Trophoblast cell (in vitro differentiated cells and primary cell): Measurements from ENCODE around the gene BNC1.

Source experiments
- DNase-seq, 2 donors: peaks; one replicate each; pipeline ENCODE4 v3.0.0-alpha.2; 2016
- H2AFZ ChIP-seq: 2 replicates; pipeline ENCODE4 v1.6.1; 2013; ENCODE audit warnings: low read length, moderate library complexity, mild to moderate bottlenecking; ENCODE audit not compliant: insufficient read depth, poor library complexity
- H2AK5ac ChIP-seq: 2 replicates; pipeline ENCODE4 v1.6.1; 2013; ENCODE audit warnings: mild to moderate bottlenecking, low read length
- H2BK120ac ChIP-seq: 2 replicates; pipeline ENCODE4 v1.6.1; 2013; ENCODE audit warnings: low read length, mild to moderate bottlenecking, moderate library complexity; ENCODE audit not compliant: insufficient read depth, poor library complexity
- H2BK12ac ChIP-seq: 2 replicates; pipeline ENCODE4 v1.6.1; 2013; ENCODE audit warnings: mild to moderate bottlenecking, low read length, moderate library complexity
- H2BK5ac ChIP-seq: 2 replicates; pipeline ENCODE4 v1.6.1; 2013; ENCODE audit warnings: low read length, low read depth, moderate library complexity, mild to moderate bottlenecking; ENCODE audit not compliant: poor library complexity
- H3K14ac ChIP-seq: 2 replicates; pipeline ENCODE4 v1.6.1; 2013; ENCODE audit warnings: mild to moderate bottlenecking, low read length
- H3K18ac ChIP-seq: 2 replicates; pipeline ENCODE4 v1.6.1; 2013; ENCODE audit warnings: mild to moderate bottlenecking, low read length
- H3K23ac ChIP-seq: 2 replicates; pipeline ENCODE4 v1.6.1; 2013; ENCODE audit warnings: low read length
- H3K27ac ChIP-seq: 2 replicates; pipeline ENCODE4 v1.5.1; 2013; ENCODE audit warnings: low read depth, mild to moderate bottlenecking, inconsistent platforms, low read length, moderate library complexity
- H3K27me3 ChIP-seq: 2 replicates; pipeline ENCODE4 v1.6.1; 2013; ENCODE audit warnings: inconsistent platforms, mild to moderate bottlenecking, low read length, moderate library complexity; ENCODE audit not compliant: insufficient read depth
- H3K36me3 ChIP-seq, 2 experiments: 1 replicate in 1 of 2; 2 replicates in 1 of 2; pipeline ENCODE4 v1.6.1; 2013; ENCODE audit warnings: low read length in 2 of 2, mild to moderate bottlenecking in 2 of 2, moderate library complexity in 1 of 2; ENCODE audit not compliant: insufficient read depth in 2 of 2, control insufficient read depth in 1 of 2
- H3K4ac ChIP-seq: 2 replicates; pipeline ENCODE4 v1.6.1; 2013; ENCODE audit warnings: low read depth, mild to moderate bottlenecking, low read length, moderate library complexity
- H3K4me1 ChIP-seq, 2 experiments: 1 replicate in 1 of 2; 2 replicates in 1 of 2; pipeline ENCODE4 v1.6.1; 2013; ENCODE audit warnings: low read length in 2 of 2, mild to moderate bottlenecking in 2 of 2, moderate library complexity in 1 of 2; ENCODE audit not compliant: insufficient read depth in 2 of 2, control insufficient read depth in 1 of 2
- H3K4me2 ChIP-seq: 2 replicates; pipeline ENCODE4 v1.6.1; 2013; ENCODE audit warnings: inconsistent platforms, mild to moderate bottlenecking, low read length, moderate library complexity
- H3K4me3 ChIP-seq: 2 replicates; pipeline ENCODE4 v1.5.1; 2013; ENCODE audit warnings: mild to moderate bottlenecking, low read depth, low read length, inconsistent platforms
- H3K79me1 ChIP-seq: one replicate; pipeline ENCODE4 v1.6.1; 2013; ENCODE audit warnings: low read length
- H3K79me2 ChIP-seq: 2 replicates; pipeline ENCODE4 v1.6.1; 2013; ENCODE audit warnings: low read length, mild to moderate bottlenecking; ENCODE audit not compliant: control insufficient read depth, insufficient read depth, poor library complexity
- H3K9ac ChIP-seq: 2 replicates; pipeline ENCODE4 v1.6.1; 2013; ENCODE audit warnings: mild to moderate bottlenecking, low read length
- H3K9me3 ChIP-seq: 2 replicates; pipeline ENCODE4 v1.6.1; 2013; ENCODE audit warnings: low read depth, mild to moderate bottlenecking, control low read depth, inconsistent platforms, low read length; ENCODE audit not compliant: insufficient read depth
- H4K12ac ChIP-seq: 2 replicates; pipeline ENCODE4 v1.6.1; 2013; ENCODE audit warnings: low read depth, mild to moderate bottlenecking, low read length, moderate library complexity
- H4K8ac ChIP-seq: 2 replicates; pipeline ENCODE4 v1.6.1; 2013; ENCODE audit warnings: low read depth, mild to moderate bottlenecking, low read length, moderate library complexity
- H4K91ac ChIP-seq: one replicate; pipeline ENCODE4 v1.6.1; 2013; ENCODE audit warnings: low read depth, mild to moderate bottlenecking, low read length, moderate library complexity
- WGBS: extraction: QIAGEN DNeasy Blood & Tissue Kit; methylation state at CpG from one replicate; pipeline ENCODE4 v1.1.7; 2013; ENCODE audit warnings: missing lambda C conversion rate; ENCODE audit not compliant: insufficient read length, insufficient coverage; ENCODE audit errors: extremely low coverage; 5-methylcytosine and 5-hydroxymethylcytosine counted together

BNC1 gene

DNA sequence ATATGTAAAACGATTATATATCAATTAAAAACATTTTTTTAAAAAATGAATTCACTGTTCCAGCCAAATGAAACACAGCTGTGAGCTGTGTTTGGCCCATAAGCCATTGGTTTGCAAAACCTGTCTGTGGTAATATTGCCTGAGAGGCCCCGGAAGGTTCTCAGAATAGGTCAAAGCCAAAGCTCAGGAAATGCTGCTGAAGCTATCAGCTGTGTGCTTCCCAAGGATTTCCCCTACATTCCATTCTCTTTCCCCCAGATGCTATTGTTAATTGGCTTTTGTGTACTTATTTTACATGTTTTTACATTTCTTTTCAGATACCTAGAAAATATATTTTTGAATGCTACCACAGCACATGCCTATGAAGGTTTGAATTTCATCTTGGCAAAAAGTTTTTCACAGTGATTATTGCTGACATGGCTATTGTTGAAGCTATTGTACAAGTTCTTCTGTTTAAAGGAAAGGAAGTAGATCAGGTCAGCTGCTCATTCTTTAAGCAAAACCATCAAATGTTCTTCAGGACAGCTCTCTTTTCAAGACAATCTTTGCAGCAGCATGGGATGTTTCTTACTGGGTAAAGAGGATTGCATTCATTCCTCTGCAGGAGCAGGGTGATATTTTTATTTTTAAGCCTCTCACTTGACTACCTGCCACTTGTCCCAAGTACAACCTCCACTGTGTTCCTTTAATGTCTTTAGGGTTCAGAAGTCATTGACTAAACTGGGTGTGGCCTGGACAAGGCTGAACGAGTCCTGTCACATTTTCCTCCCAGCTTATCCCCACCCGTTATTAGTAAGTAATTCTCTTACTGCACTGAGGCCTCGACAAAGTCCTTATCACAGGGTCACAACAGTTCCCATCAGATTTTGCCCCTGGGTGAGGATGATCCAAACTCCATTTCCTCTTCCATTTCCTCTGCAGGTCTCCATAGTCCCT, 26.3 kb upstream of the BNC1 start:
- Histone ChIP-seq H3K14ac (no peak overlapping the region), H4K12ac (no peak overlapping the region), H2BK12ac (no peak overlapping the region), H3K36me3 (no peaks in the 10 kb centered on the region), H3K23ac (no peak overlapping the region), H3K4me1 (peaks cover 9 to 12% of the 10 kb centered on the region in 2 experiments), H3K27me3 (no peaks in the 10 kb centered on the region), H3K4me2 (no peak overlapping the region), H2AK5ac (no peak overlapping the region), H4K8ac (no peak overlapping the region), H3K4me3 (no peak overlapping the region), H3K18ac (no peak overlapping the region), H3K27ac (no peak overlapping the region), H3K4ac (no peak overlapping the region), H3K79me2 (no peaks in the 10 kb centered on the region), H3K79me1 (peaks cover 5% of the 10 kb centered on the region), H2AFZ (no peak overlapping the region), H4K91ac (no peak overlapping the region), H3K9me3 (no peaks in the 10 kb centered on the region), H2BK5ac (no peak overlapping the region), H2BK120ac (no peak overlapping the region), H3K9ac (no peak overlapping the region)
- no peak for DNase-seq
- WGBS: no CpG with 5 or more reads among the region's 5 CpGs

DNA sequence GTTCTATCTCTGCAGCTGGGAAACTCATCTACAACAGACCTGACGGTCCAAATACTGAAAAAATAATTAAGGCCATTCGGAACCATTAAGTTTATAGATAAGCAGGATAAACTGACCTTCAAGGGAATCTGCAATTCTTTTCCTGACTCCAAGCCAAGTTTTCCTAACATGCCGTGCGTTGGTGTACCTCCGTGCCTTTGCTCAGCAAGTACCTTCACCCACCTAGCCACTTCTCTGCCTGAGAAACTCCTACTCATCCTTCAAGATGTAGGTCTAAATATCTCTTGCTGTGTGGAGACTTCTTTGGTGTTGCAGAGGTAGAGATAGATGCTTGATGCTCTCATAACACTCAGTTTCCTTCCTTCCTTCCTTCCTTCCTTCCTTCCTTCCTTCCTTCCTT, 24.2 kb upstream of the BNC1 start:
- no peaks in the 10 kb centered on the region for H3K36me3 ChIP-seq
- no peaks in the 10 kb centered on the region for H3K9me3 ChIP-seq
- no peak overlapping the region for H2BK5ac ChIP-seq
- no peak for DNase-seq
- no peak overlapping the region for H4K12ac ChIP-seq
- no peak overlapping the region for H3K4ac ChIP-seq
- H3K79me2 ChIP-seq: no peaks in the 10 kb centered on the region
- H3K9ac ChIP-seq: no peak overlapping the region
- H3K4me2 ChIP-seq: no peak overlapping the region
- no peak overlapping the region for H2BK120ac ChIP-seq
- no peak overlapping the region for H4K91ac ChIP-seq
- H3K27me3 ChIP-seq: no peaks in the 10 kb centered on the region
- H3K14ac ChIP-seq: no peak overlapping the region
- peaks cover 15 to 22% of the 10 kb centered on the region in 2 experiments for H3K4me1 ChIP-seq
- peaks cover 16% of the 10 kb centered on the region for H3K79me1 ChIP-seq
- no peak overlapping the region for H2BK12ac ChIP-seq
- no peak overlapping the region for H3K4me3 ChIP-seq
- WGBS: no CpG with 5 or more reads among the region's 5 CpGs
- no peak overlapping the region for H3K23ac ChIP-seq
- no peak overlapping the region for H3K27ac ChIP-seq
- H2AFZ ChIP-seq: no peak overlapping the region
- H2AK5ac ChIP-seq: no peak overlapping the region
- no peak overlapping the region for H3K18ac ChIP-seq
- no peak overlapping the region for H4K8ac ChIP-seq

DNA sequence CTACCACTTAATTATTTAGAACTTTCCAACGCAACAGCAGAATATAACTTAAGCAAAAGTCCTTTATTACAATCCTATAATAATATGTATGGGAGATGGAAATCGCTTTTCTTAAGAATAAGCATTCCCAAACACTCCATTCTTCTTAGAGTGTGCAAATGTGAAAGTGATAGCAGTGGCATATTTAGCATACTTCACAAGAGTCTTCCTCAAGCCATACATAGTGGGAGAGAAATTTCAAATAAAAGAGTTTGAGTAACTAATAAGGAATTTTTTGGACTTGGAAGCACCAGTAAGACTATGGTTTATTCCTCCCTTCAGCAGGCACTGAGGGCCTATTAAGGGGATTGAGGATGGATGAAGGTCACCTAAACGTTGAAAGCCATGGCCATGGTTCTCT, 22.1 kb upstream of the BNC1 start:
- no CpG with 5 or more reads among the region's 3 CpGs for WGBS
- H4K8ac ChIP-seq: no peak overlapping the region

DNA sequence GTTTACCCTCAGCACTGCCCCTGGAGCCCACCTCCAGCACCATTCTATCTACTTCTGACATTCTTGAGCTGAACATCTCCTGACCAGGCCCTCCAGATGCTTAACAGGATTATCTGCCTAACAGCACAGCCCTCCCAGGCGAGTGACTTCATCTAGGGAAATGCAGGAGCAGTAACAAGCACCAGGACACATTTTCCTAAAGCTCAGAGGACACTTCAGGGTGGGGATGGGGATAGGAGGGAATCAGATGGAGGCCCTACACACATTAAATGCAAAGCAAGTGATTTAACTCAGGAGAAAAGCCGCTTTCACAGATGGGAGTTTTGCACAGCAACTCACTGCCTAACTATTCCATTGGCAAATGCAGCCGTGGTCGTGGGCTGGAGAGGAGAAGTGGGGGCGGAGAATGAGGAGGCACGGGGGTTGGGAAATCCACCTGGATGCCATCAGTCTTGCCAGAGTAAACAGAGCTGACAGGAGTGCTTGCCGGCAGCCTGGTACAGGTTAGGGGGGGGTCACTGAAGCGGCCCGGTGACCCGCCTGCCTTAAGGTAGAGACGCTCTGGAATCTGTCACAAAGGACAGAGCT, 21.3 kb upstream of the BNC1 start:
- H3K9me3 ChIP-seq: no peaks in the 10 kb centered on the region
- no peaks in the 10 kb centered on the region for H3K36me3 ChIP-seq
- H3K79me1 ChIP-seq: peaks cover 16% of the 10 kb centered on the region
- no peak overlapping the region for H3K9ac ChIP-seq
- H4K12ac ChIP-seq: no peak overlapping the region
- peak overlapping the region; percentile 6 for H2BK120ac ChIP-seq
- no peak overlapping the region for H2AK5ac ChIP-seq
- no peak overlapping the region for H3K23ac ChIP-seq
- H3K27ac ChIP-seq: peak overlapping the region; percentile 95
- H4K91ac ChIP-seq: peak overlapping the region; percentile 77
- H3K4me2 ChIP-seq: peak overlapping the region; percentile 53
- H3K14ac ChIP-seq: peak overlapping the region; percentile 4
- H2BK12ac ChIP-seq: no peak overlapping the region
- peak overlapping the region; percentile 8 for H4K8ac ChIP-seq
- WGBS: no CpG with 5 or more reads among the region's 11 CpGs
- H3K4me3 ChIP-seq: no peak overlapping the region
- no peak overlapping the region for H2AFZ ChIP-seq
- H3K4me1 ChIP-seq: peaks cover 11 to 18% of the 10 kb centered on the region in 2 experiments
- peak; percentile 40 to 67 for DNase-seq
- no peak overlapping the region for H3K18ac ChIP-seq
- H3K79me2 ChIP-seq: no peaks in the 10 kb centered on the region
- no peak overlapping the region for H3K4ac ChIP-seq
- H2BK5ac ChIP-seq: peak overlapping the region; percentile 24
- H3K27me3 ChIP-seq: no peaks in the 10 kb centered on the region

More for the DNA sequence above, 22.1 kb upstream of the BNC1 start:
- peak overlapping the region; percentile 47 for H2BK120ac ChIP-seq
- peaks cover 16% of the 10 kb centered on the region for H3K79me1 ChIP-seq
- peaks cover 11 to 18% of the 10 kb centered on the region in 2 experiments for H3K4me1 ChIP-seq
- H4K12ac ChIP-seq: no peak overlapping the region
- no peak overlapping the region for H3K18ac ChIP-seq
- peak overlapping the region; percentile 81 for H4K91ac ChIP-seq
- no peaks in the 10 kb centered on the region for H3K79me2 ChIP-seq
- H2AFZ ChIP-seq: no peak overlapping the region
- H3K9ac ChIP-seq: no peak overlapping the region
- H3K23ac ChIP-seq: no peak overlapping the region
- H3K4ac ChIP-seq: no peak overlapping the region
- peak overlapping the region; percentile 39 for H3K14ac ChIP-seq
- no peak overlapping the region for H3K4me3 ChIP-seq
- H3K4me2 ChIP-seq: no peak overlapping the region
- H2AK5ac ChIP-seq: peak overlapping the region; percentile 67
- peak overlapping the region; percentile 29 for H3K27ac ChIP-seq
- no peaks in the 10 kb centered on the region for H3K36me3 ChIP-seq
- H3K9me3 ChIP-seq: no peaks in the 10 kb centered on the region
- peak in 1 of 2 donors; percentile 52 for DNase-seq
- no peaks in the 10 kb centered on the region for H3K27me3 ChIP-seq
- peak overlapping the region; percentile 86 for H2BK12ac ChIP-seq
- H2BK5ac ChIP-seq: peak overlapping the region; percentile 67
